CD8-positive, alpha-beta memory T cell (primary cell): ENCODE measurements around the gene ZNRF1. TPM values are rescaled to one million over a fixed set of nuclear protein-coding genes. Genes with fewer than 3 reads are reported as not detected.

Source experiments
- CTCF ChIA-PET: fragments of 350-600 bp; sonication (Branson Sonifier 250); formaldehyde crosslinking; loops from one replicate; lab custom pipeline; 2021; ENCODE audit warnings: antibody characterized with exemption; lab: Charles Lee
- POLR2A ChIA-PET: fragments of 350-600 bp; sonication (Branson Sonifier 250); formaldehyde crosslinking; loops from one replicate; lab custom pipeline; 2021; ENCODE audit warnings: antibody characterized with exemption; lab: Charles Lee
- DNase-seq, 5 donors: peaks; one replicate each; pipeline versions ENCODE4 v3.0.0 to v3.0.0-alpha.2; 2020 to 2022; ENCODE audit warnings: mixed read lengths in 1 of 5
- H3K27ac ChIP-seq: one replicate; pipeline ENCODE4 v1.7.0; 2013; ENCODE audit warnings: low read depth, mild to moderate bottlenecking, low read length, moderate library complexity
- H3K27me3 ChIP-seq: 2 replicates; pipeline ENCODE4 v1.7.0; 2013; ENCODE audit warnings: low read length, mild to moderate bottlenecking; ENCODE audit not compliant: insufficient read depth, poor library complexity, severe bottlenecking
- H3K36me3 ChIP-seq: 2 replicates; pipeline ENCODE4 v1.7.0; 2013; ENCODE audit warnings: mild to moderate bottlenecking, low read length, moderate library complexity; ENCODE audit not compliant: insufficient read depth
- H3K4me1 ChIP-seq: 2 replicates; pipeline ENCODE4 v1.7.0; 2013; ENCODE audit warnings: mild to moderate bottlenecking, low read length, moderate library complexity; ENCODE audit not compliant: insufficient read depth
- H3K4me3 ChIP-seq: 2 replicates; pipeline ENCODE4 v1.7.0; 2013; ENCODE audit warnings: mild to moderate bottlenecking, low read length
- H3K9me3 ChIP-seq: 2 replicates; pipeline ENCODE4 v1.7.0; 2013; ENCODE audit warnings: mild to moderate bottlenecking, low read length
- H3K27ac Mint-ChIP-seq, 8 donors: one replicate each; pipeline ENCODE4 v1.8.0; 2020 to 2021; ENCODE audit warnings: mixed read lengths in 8 of 8, mild to moderate bottlenecking in 6 of 8, inconsistent platforms in 3 of 8, moderate library complexity in 3 of 8
- H3K27me3 Mint-ChIP-seq, 2 donors: one replicate each; pipeline ENCODE4 v1.8.0; 2020 to 2021; ENCODE audit warnings: mixed read lengths in 2 of 2, mild to moderate bottlenecking in 1 of 2, moderate library complexity in 1 of 2
- H3K36me3 Mint-ChIP-seq, 3 donors: one replicate each; pipeline ENCODE4 v1.8.0; 2020 to 2021; ENCODE audit warnings: mixed read lengths in 3 of 3, inconsistent platforms in 1 of 3, mild to moderate bottlenecking in 1 of 3
- H3K4me1 Mint-ChIP-seq, 3 donors: one replicate each; pipeline ENCODE4 v1.8.0; 2020 to 2021; ENCODE audit warnings: mixed read lengths in 3 of 3, inconsistent platforms in 1 of 3, mild to moderate bottlenecking in 1 of 3
- H3K4me3 Mint-ChIP-seq, 7 donors: one replicate each; pipeline ENCODE4 v1.8.0; 2020 to 2021; ENCODE audit warnings: mixed read lengths in 7 of 7, mild to moderate bottlenecking in 6 of 7, moderate library complexity in 4 of 7, inconsistent platforms in 2 of 7
- H3K9me3 Mint-ChIP-seq, 5 donors: one replicate each; pipeline ENCODE4 v1.8.0; 2020 to 2022; ENCODE audit warnings: mixed read lengths in 5 of 5, mild to moderate bottlenecking in 3 of 5, moderate library complexity in 2 of 5, inconsistent platforms in 1 of 5
- polyA plus RNA-seq: library from polyadenylated mRNA; unstranded; fragments of 300-500 nt; fragmentation: Illumina TruSeq; gene quantifications from one replicate; pipeline ENCODE4 v1.2.3, GENCODE V29; 2021
- total RNA-seq, 2 experiments: library from RNA; stranded (reverse); gene quantifications; one replicate each; pipeline ENCODE4 v1.2.3, GENCODE V29; 2021

Gene ZNRF1
- total and polyA plus RNA-seq, 3 experiments from 2014 or later = 2.2 to 14.1 (median 10.8) TPM

GRCh38 chr16:75106351-75107274 lies 107.8 kb downstream of the ZNRF1 start:
- CTCF ChIA-PET = interaction anchor here (1.0 to 1.5 kb wide), 2 partner anchors 108 kb away, joined by 3 to 8 read pairs; partner anchors contain the start of gene ZNRF1
- H3K27ac ChIP-seq = no peak overlapping the region
- H3K9me3 Mint-ChIP-seq = no peaks in the 10 kb centered on the region
- H3K36me3 ChIP-seq = no peaks in the 10 kb centered on the region
- peaks cover 31% of the 10 kb centered on the region for H3K4me1 ChIP-seq
- H3K4me3 Mint-ChIP-seq = peak overlapping the region in 3 of 7 donors; percentile 25 to 41 (median 36)
- H3K27ac Mint-ChIP-seq = peak overlapping the region in 4 of 8 donors; percentile 6 to 80 (median 40)
- H3K27me3 ChIP-seq = no peaks in the 10 kb centered on the region
- peaks cover 29 to 38% (median 31%) of the 10 kb centered on the region in 3 donors for H3K4me1 Mint-ChIP-seq
- H3K4me3 ChIP-seq = no peak overlapping the region
- H3K36me3 Mint-ChIP-seq = peaks cover 0 to 3% (median 0%) of the 10 kb centered on the region in 3 donors
- H3K9me3 ChIP-seq = no peaks in the 10 kb centered on the region
- POLR2A ChIA-PET = no interaction called here
- no peak for DNase-seq
- no peaks in the 10 kb centered on the region for H3K27me3 Mint-ChIP-seq

GRCh38 chr16:75107505-75107904 lies 108.7 kb downstream of the ZNRF1 start:
- Mint-ChIP-seq H3K4me3 (no peak overlapping the region), H3K27me3 (peaks cover 0 to 3% of the 10 kb centered on the region in 2 donors), H3K4me1 (peaks cover 29 to 36% (median 29%) of the 10 kb centered on the region in 3 donors), H3K36me3 (peaks cover 0 to 2% (median 0%) of the 10 kb centered on the region in 3 donors), H3K27ac (peak overlapping the region in 1 of 8 donors; percentile 80), H3K9me3 (no peaks in the 10 kb centered on the region)
- peaks cover 32% of the 10 kb centered on the region for H3K4me1 ChIP-seq
- no peak for DNase-seq
- ChIA-PET CTCF (interaction anchor here (1.0 kb wide), 1 partner anchor 109 kb away, joined by 3 read pairs; the partner anchor contains the start of gene ZNRF1), POLR2A (no interaction called here)
- no peak overlapping the region for H3K4me3 ChIP-seq
- H3K27ac ChIP-seq = no peak overlapping the region
- H3K27me3 ChIP-seq = no peaks in the 10 kb centered on the region
- H3K9me3 ChIP-seq = no peaks in the 10 kb centered on the region
- H3K36me3 ChIP-seq = no peaks in the 10 kb centered on the region

GRCh38 chr16:75108792-75109731 lies 110.2 kb downstream of the ZNRF1 start:
- H3K4me3 ChIP-seq = no peak overlapping the region
- H3K36me3 Mint-ChIP-seq = no peaks in the 10 kb centered on the region
- no peaks in the 10 kb centered on the region for H3K9me3 ChIP-seq
- ChIA-PET CTCF (interaction anchor here (1.0 to 4.1 kb wide), 8 partner anchors 11 to 123 kb away, joined by 3 to 27 read pairs (median 5); partner anchors contain the start of gene ZNRF1), POLR2A (interaction anchor here (0.9 to 2.0 kb wide), 2 partner anchors 34 to 110 kb away, joined by 3 to 11 read pairs; partner anchors contain the start of gene ZNRF1)
- H3K4me1 ChIP-seq = peaks cover 32% of the 10 kb centered on the region
- peak overlapping the region in 6 of 7 donors; percentile 5 to 59 (median 52) for H3K4me3 Mint-ChIP-seq
- H3K27me3 ChIP-seq = no peaks in the 10 kb centered on the region
- DNase-seq = peak; percentile 22 to 71 (median 42)
- peaks cover 29 to 36% (median 30%) of the 10 kb centered on the region in 3 donors for H3K4me1 Mint-ChIP-seq
- H3K27ac Mint-ChIP-seq = peak overlapping the region in 7 of 8 donors; percentile 55 to 94 (median 78)
- H3K27me3 Mint-ChIP-seq = peaks cover 0 to 9% of the 10 kb centered on the region in 2 donors
- no peaks in the 10 kb centered on the region for H3K36me3 ChIP-seq
- no peak overlapping the region for H3K27ac ChIP-seq
- H3K9me3 Mint-ChIP-seq = no peaks in the 10 kb centered on the region

GRCh38 chr16:75109732-75110243 lies 111.0 kb downstream of the ZNRF1 start:
- no peak for DNase-seq
- no peak overlapping the region for H3K27ac ChIP-seq
- H3K27ac Mint-ChIP-seq = peak overlapping the region in 5 of 8 donors; percentile 30 to 87 (median 68)

GRCh38 chr16:75110637-75111513 lies 112.1 kb downstream of the ZNRF1 start:
- peak overlapping the region; percentile 15 for H3K4me3 ChIP-seq
- H3K4me1 ChIP-seq = peaks cover 32% of the 10 kb centered on the region
- no peaks in the 10 kb centered on the region for H3K9me3 ChIP-seq
- H3K36me3 ChIP-seq = no peaks in the 10 kb centered on the region
- no peaks in the 10 kb centered on the region for H3K27me3 ChIP-seq
- Mint-ChIP-seq H3K27me3 (peaks cover 0 to 9% of the 10 kb centered on the region in 2 donors), H3K36me3 (no peaks in the 10 kb centered on the region), H3K9me3 (no peaks in the 10 kb centered on the region), H3K27ac (peak overlapping the region in 6 of 8 donors; percentile 68 to 96 (median 85)), H3K4me3 (peak overlapping the region in 5 of 7 donors; percentile 32 to 66 (median 50)), H3K4me1 (peaks cover 28 to 31% (median 29%) of the 10 kb centered on the region in 3 donors)
- CTCF ChIA-PET = interaction anchor here (0.6 to 4.1 kb wide), 48 partner anchors 9 to 409 kb away, joined by 3 to 31 read pairs (median 4); partner anchors contain the start of genes WDR59 and ZNRF1
- DNase-seq = peak; percentile 67 to 85 (median 71)
- no peak overlapping the region for H3K27ac ChIP-seq
- POLR2A ChIA-PET = interaction anchor here (0.5 to 1.5 kb wide), 3 partner anchors 78 to 126 kb away, joined by 3 to 9 read pairs (median 3); partner anchors contain the start of genes WDR59 and ZNRF1

More at GRCh38 chr16:75109732-75110243, 111.0 kb downstream of the ZNRF1 start:
- Histone ChIP-seq H3K4me1 (peaks cover 32% of the 10 kb centered on the region), H3K9me3 (no peaks in the 10 kb centered on the region), H3K4me3 (no peak overlapping the region), H3K36me3 (no peaks in the 10 kb centered on the region), H3K27me3 (no peaks in the 10 kb centered on the region)
- POLR2A ChIA-PET = interaction anchor here (2.0 kb wide), 1 partner anchor 111 kb away, joined by 11 read pairs; the partner anchor contains the start of gene ZNRF1
- Mint-ChIP-seq H3K9me3 (no peaks in the 10 kb centered on the region), H3K36me3 (no peaks in the 10 kb centered on the region), H3K27me3 (peaks cover 0 to 9% of the 10 kb centered on the region in 2 donors), H3K4me1 (peaks cover 29 to 36% (median 30%) of the 10 kb centered on the region in 3 donors), H3K4me3 (peak overlapping the region in 3 of 7 donors; percentile 6 to 55 (median 55))
- CTCF ChIA-PET = interaction anchor here (0.9 to 4.1 kb wide), 10 partner anchors 12 to 400 kb away, joined by 3 to 27 read pairs (median 4); partner anchors contain the start of gene ZNRF1

- no peaks in the 10 kb centered on the region for H3K9me3 ChIP-seq
- H3K4me1 ChIP-seq = peaks cover 32% of the 10 kb centered on the region
- H3K27me3 ChIP-seq = no peaks in the 10 kb centered on the region
- peak overlapping the region in 5 of 8 donors; percentile 17 to 88 (median 83) for H3K27ac Mint-ChIP-seq
- H3K4me3 ChIP-seq = no peak overlapping the region
- no peaks in the 10 kb centered on the region for H3K9me3 Mint-ChIP-seq
- POLR2A ChIA-PET = interaction anchor here (0.5 to 1.5 kb wide), 3 partner anchors 79 to 127 kb away, joined by 3 to 9 read pairs (median 3); partner anchors contain the start of genes WDR59 and ZNRF1
- no peaks in the 10 kb centered on the region for H3K36me3 ChIP-seq
- H3K4me3 Mint-ChIP-seq = no peak overlapping the region
- peaks cover 28 to 31% (median 29%) of the 10 kb centered on the region in 3 donors for H3K4me1 Mint-ChIP-seq
- CTCF ChIA-PET = interaction anchor here (0.8 to 4.1 kb wide), 45 partner anchors 10 to 410 kb away, joined by 3 to 31 read pairs (median 5); partner anchors contain the start of genes WDR59 and ZNRF1
- no peak for DNase-seq
- no peaks in the 10 kb centered on the region for H3K36me3 Mint-ChIP-seq
- peaks cover 0 to 9% of the 10 kb centered on the region in 2 donors for H3K27me3 Mint-ChIP-seq
- no peak overlapping the region for H3K27ac ChIP-seq
Measured at GRCh38 chr16:75111514-75111940, 112.7 kb downstream of the ZNRF1 start.
